Caki2 (cell line): ENCODE results near the gene SLC16A9. TPM values are rescaled to one million over a fixed set of nuclear protein-coding genes. Genes with fewer than 3 reads are reported as not detected.

Experiments used
- DNase-seq: peaks from one replicate; pipeline ENCODE4 v3.0.0-alpha.2; 2015; ENCODE audit warnings: low read depth
- in situ Hi-C: cut with HindIII; loops from 2 replicates; pipeline ENCODE4 v1.10.0; 2016; ENCODE audit warnings: low sequenced_read_pairs, low pct_unique_long_range_greater_than_20kb, mixed read lengths
- total RNA-seq: library from RNA; depleted of rRNA; stranded (reverse); fragments of >200 nt; shearing (Covaris generic); gene quantifications from 2 replicates; pipeline ENCODE4 v1.2.3, GENCODE V29; 2014; ENCODE audit warnings: low replicate concordance; rRNA removed

The SLC16A9 gene
- total RNA-seq, 1 experiment from 2014 or later = 8.9 TPM

GRCh38 chr10:59621771-59622170 is 87.9 kb downstream of the SLC16A9 start:
- in situ Hi-C loops = no loop called here
- no peak for DNase-seq

- in situ Hi-C loops = no loop called here
- DNase-seq = no peak
These were observed 91.0 kb downstream of the SLC16A9 start for GRCh38 chr10:59618666-59619065.

GRCh38 chr10:59617996-59618395 is 91.7 kb downstream of the SLC16A9 start:
- DNase-seq = no peak
- in situ Hi-C loops = no loop called here

GRCh38 chr10:59611048-59611447 is 98.6 kb downstream of the SLC16A9 start:
- no peak for DNase-seq

GRCh38 chr10:59607970-59608369 is 101.7 kb downstream of the SLC16A9 start:
- in situ Hi-C loops = no loop called here
- no peak for DNase-seq

More at GRCh38 chr10:59611048-59611447, 98.6 kb downstream of the SLC16A9 start:
- in situ Hi-C loops = no loop called here

GRCh38 chr10:59606551-59606961 is 103.1 kb downstream of the SLC16A9 start:
- DNase-seq = no peak

GRCh38 chr10:59601985-59602384 is 107.7 kb downstream of the SLC16A9 start:
- in situ Hi-C loops = no loop called here

More at GRCh38 chr10:59606551-59606961, 103.1 kb downstream of the SLC16A9 start:
- in situ Hi-C loops = no loop called here

More at GRCh38 chr10:59601985-59602384, 107.7 kb downstream of the SLC16A9 start:
- DNase-seq = no peak

Other genes with a start within 250 kb of the SLC16A9 start
- gene MRLN, start 43.6 kb upstream of the SLC16A9 start, total RNA-seq = not detected in 2 replicates
- gene CCDC6, start 196.7 kb upstream of the SLC16A9 start, total RNA-seq = 12.7 and 15.8 TPM in 2 replicates